Measurements from ENCODE around the gene SVEP1. TPM values are rescaled to one million over a fixed set of nuclear protein-coding genes. Genes with fewer than 3 reads are reported as not detected.

Gene SVEP1
- total RNA-seq, result 2.8 and 4.4 TPM in 2 replicates
- polyA plus RNA-seq, result 1.9 and 2.3 TPM in 2 replicates

DNA sequence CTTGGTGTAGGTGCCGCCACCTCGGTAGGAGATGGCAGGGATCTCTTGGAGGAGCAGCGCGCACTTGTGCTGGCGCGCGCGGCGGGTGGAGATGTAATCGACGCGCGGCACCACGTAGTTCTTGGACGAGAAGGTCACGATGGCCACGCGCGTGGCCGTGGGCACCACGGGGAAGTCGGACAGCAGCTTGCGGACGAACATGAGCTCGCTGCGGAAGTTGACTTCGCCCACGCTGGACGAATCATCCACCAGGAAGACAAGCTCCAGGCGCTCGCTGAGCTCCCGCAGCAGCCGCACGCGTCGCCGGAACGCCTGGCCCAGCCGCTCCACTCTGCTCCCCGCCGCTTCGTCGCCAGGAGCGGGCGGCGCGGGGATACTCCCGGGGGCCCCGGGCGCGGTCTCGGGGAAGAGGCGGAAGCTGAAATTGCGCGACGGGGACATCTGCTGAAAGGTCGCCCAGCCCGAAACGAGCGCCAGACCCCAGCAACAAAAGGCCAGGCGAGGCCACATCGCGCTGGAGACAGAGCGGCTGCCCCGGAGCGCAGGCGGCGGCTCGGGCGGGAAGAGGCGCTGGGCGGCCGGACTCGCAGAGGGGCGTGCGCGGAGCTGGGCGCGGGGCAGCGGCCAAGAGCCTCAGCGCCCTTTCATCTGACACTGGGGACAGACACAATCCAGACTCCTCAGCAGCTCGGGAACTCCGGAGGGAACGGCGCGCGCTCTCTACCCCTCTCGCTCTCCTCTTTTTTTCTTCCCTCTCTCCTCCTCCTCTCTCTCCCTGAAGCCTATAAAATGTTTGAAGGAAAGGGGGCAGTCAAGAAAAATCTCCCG is at the start of gene SVEP1:
TSS of gene SVEP1 (minus strand) at position 708 of the 828 bp plus-strand sequence. CDS start at position 510, 198 bp downstream.
- H3K4me1 ChIP-seq (ENCODE audit: low read depth), result peaks cover 6% of the 10 kb centered on the region
- TF ChIP-seq, protein P1, sequence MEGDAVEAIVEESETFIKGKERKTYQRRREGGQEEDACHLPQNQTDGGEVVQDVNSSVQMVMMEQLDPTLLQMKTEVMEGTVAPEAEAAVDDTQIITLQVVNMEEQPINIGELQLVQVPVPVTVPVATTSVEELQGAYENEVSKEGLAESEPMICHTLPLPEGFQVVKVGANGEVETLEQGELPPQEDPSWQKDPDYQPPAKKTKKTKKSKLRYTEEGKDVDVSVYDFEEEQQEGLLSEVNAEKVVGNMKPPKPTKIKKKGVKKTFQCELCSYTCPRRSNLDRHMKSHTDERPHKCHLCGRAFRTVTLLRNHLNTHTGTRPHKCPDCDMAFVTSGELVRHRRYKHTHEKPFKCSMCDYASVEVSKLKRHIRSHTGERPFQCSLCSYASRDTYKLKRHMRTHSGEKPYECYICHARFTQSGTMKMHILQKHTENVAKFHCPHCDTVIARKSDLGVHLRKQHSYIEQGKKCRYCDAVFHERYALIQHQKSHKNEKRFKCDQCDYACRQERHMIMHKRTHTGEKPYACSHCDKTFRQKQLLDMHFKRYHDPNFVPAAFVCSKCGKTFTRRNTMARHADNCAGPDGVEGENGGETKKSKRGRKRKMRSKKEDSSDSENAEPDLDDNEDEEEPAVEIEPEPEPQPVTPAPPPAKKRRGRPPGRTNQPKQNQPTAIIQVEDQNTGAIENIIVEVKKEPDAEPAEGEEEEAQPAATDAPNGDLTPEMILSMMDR (IDR thresholded peaks at IDR 0.05; ENCODE audit: low read depth, low read length), result no peak
- DNase-seq (ENCODE audit: low read depth in 1 of 2, low spot score in 1 of 2), result peak; percentile 75 to 86
- peak within 1 kb of the TSS; percentile 69 for H3K4me3 ChIP-seq
- H3K9me3 ChIP-seq (ENCODE audit: low read depth), result no peaks in the 10 kb centered on the region
- H3K27me3 ChIP-seq, result peaks cover 3% of the 10 kb centered on the region
- no peaks in the 10 kb centered on the region for H3K36me3 ChIP-seq
- H3K27ac ChIP-seq, result peak within 1 kb of the TSS; percentile 77

DNA sequence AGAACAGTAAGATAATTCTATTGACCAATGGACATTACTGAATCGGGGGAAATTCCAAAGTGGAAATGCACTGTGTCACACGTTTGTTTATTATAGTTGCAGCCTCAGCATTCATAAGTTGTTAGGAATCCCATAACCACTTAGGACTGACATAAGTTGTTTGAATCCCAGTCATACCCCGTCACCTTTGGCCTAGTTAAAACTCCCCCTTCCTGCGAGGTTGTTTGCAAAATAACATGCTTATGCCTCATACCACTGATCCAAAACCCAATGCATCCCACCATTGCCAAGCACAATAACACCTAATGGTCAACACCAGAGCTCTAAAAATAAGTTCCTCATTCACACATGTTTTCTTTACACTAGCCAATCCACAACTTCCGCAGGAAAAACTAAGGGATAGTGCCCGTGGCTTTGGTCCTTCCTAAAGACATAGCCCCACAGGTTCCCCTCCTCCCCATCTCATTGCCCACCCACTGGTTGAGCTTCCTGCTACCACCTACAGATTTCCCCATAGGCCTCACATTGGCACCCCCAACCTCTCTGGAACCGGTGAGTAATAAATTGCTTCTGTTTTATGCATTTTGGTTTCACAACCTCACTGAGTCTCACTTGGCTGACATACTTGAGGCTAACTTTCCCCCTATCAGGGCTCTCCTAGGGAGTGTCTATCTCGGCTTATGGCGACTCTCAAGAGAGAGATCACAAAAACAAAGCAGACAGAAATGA is 46.7 kb upstream of the SVEP1 start:
- TF ChIP-seq, protein P1 (IDR thresholded peaks at IDR 0.05; ENCODE audit: low read depth, low read length), result no peak
- Histone ChIP-seq H3K4me1 (ENCODE audit: low read depth) (no peaks in the 10 kb centered on the region), H3K27ac (no peak overlapping the region), H3K9me3 (ENCODE audit: low read depth) (no peaks in the 10 kb centered on the region), H3K27me3 (no peaks in the 10 kb centered on the region), H3K4me3 (no peak overlapping the region), H3K36me3 (no peaks in the 10 kb centered on the region)
- DNase-seq (ENCODE audit: low read depth in 1 of 2, low spot score in 1 of 2), result peak in 1 of 2 donors; percentile 88

DNA sequence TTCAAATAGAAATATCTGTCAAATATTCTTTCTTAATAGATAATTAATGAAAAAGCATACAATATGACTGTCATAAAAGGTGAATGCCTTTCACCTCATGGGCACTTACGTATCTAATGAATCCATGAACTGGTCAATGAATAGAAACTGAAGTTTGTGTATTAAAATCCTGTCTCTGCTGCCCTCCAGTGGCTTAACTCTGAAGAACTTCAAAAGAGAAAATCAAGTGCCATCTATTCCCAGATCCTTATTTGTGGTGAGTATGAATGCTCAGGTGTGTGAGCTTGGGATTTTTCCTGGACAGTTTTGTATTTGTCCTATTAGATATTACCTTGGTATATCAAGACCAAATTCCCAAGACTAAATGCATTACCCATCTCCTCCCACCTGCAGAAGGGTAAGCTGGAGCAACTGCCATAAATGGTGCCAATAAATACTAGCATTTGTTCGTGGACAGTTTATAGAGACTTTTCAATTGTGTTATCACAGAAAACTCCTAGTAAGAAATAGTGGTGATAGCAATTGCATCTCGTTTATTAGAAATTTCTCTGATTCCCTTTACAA is 44.0 kb upstream of the SVEP1 start:
- Histone ChIP-seq H3K27me3 (no peaks in the 10 kb centered on the region), H3K36me3 (no peaks in the 10 kb centered on the region), H3K4me1 (ENCODE audit: low read depth) (no peaks in the 10 kb centered on the region), H3K4me3 (no peak overlapping the region), H3K9me3 (ENCODE audit: low read depth) (no peaks in the 10 kb centered on the region), H3K27ac (no peak overlapping the region)
- DNase-seq (ENCODE audit: low read depth in 1 of 2, low spot score in 1 of 2), result peak; percentile 73 to 74
- TF ChIP-seq, protein P1 (IDR thresholded peaks at IDR 0.05; ENCODE audit: low read depth, low read length), result peak; percentile 54

DNA sequence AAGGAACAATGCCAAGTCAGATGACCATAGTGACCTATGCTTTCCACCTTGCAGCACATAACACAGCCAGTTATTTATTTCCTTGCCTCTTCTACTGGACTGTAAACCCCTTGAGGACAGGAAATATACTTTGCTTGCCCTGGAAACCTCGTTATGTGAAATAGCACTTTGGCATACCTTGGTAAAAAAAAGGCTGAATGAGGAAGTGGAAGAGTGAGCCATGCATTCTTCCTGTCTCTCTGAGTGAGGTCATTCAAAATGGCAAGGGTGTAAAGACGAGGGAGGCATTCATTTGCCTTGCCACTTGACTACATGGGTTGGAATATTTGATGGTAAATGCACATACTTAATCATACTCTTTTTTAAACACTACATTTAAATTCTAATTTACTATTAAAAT is 42.8 kb upstream of the SVEP1 start:
- Histone ChIP-seq H3K4me3 (no peak overlapping the region), H3K9me3 (ENCODE audit: low read depth) (no peaks in the 10 kb centered on the region), H3K36me3 (no peaks in the 10 kb centered on the region), H3K27ac (no peak overlapping the region), H3K4me1 (ENCODE audit: low read depth) (no peaks in the 10 kb centered on the region), H3K27me3 (no peaks in the 10 kb centered on the region)
- no peak for DNase-seq (ENCODE audit: low read depth in 1 of 2, low spot score in 1 of 2)
- TF ChIP-seq, protein P1 (IDR thresholded peaks at IDR 0.05; ENCODE audit: low read depth, low read length), result no peak

DNA sequence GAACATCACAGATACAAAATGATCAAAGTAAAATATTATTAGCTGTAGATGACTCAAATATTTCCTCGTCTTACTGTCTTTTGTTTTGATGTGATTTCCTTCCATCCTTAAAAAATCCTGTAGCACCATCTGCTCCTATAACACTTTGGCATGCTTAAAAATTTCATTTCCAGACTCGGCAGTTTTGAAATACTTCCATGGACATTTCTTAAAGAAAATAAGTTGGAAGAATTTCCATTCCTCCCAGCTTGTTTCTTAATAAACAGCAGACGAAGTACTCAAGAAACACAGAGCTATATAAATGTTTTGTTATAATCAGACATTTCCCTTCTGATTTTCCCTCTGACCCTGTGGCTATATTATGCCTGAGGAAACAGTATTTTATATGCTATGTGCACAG is 41.2 kb upstream of the SVEP1 start:
- Histone ChIP-seq H3K27ac (no peak overlapping the region), H3K4me3 (no peak overlapping the region), H3K27me3 (no peaks in the 10 kb centered on the region), H3K9me3 (ENCODE audit: low read depth) (no peaks in the 10 kb centered on the region), H3K36me3 (no peaks in the 10 kb centered on the region), H3K4me1 (ENCODE audit: low read depth) (no peaks in the 10 kb centered on the region)
- DNase-seq (ENCODE audit: low read depth in 1 of 2, low spot score in 1 of 2), result peak in 1 of 2 donors; percentile 21
- TF ChIP-seq, protein P1 (IDR thresholded peaks at IDR 0.05; ENCODE audit: low read depth, low read length), result no peak

All from cardiac muscle cell (in vitro differentiated cells and primary cell).